HUES64 (cell line): ENCODE measurements around the gene HYCC2.
"Not testable (repeated sequence)": the region's sequence is repeated elsewhere in the genome, so short reads cannot be mapped to it uniquely, and the experiment has no call there.

Experiments
- H3K27ac ChIP-seq: 2 replicates; pipeline ENCODE4 v1.7.0; 2013; ENCODE audit warnings: low read depth, low read length, inconsistent platforms
- H3K27me3 ChIP-seq: 2 replicates; pipeline ENCODE4 v1.6.1; 2013; ENCODE audit warnings: mild to moderate bottlenecking, low read length; ENCODE audit not compliant: insufficient read depth
- H3K36me3 ChIP-seq: 2 replicates; pipeline ENCODE4 v1.6.1; 2013; ENCODE audit warnings: mild to moderate bottlenecking, low read length; ENCODE audit not compliant: insufficient read depth
- H3K4me1 ChIP-seq: 2 replicates; pipeline ENCODE4 v1.6.1; 2013; ENCODE audit warnings: mild to moderate bottlenecking, low read length, moderate library complexity; ENCODE audit not compliant: insufficient read depth
- H3K4me3 ChIP-seq: 2 replicates; pipeline ENCODE4 v1.5.1; 2013; ENCODE audit warnings: mild to moderate bottlenecking, low read length, moderate library complexity
- H3K9ac ChIP-seq: 2 replicates; pipeline ENCODE4 v1.6.1; 2013; ENCODE audit warnings: mild to moderate bottlenecking, low read depth, low read length
- H3K9me3 ChIP-seq: 2 replicates; pipeline ENCODE4 v1.6.1; 2013; ENCODE audit warnings: low read depth, low read length; ENCODE audit not compliant: insufficient read depth
- whole genome bisulfite sequencing: fragments of 150-250, 120-280 bp; methylation state at CpG from one replicate; pipeline ENCODE4 v1.1.7; 2013; ENCODE audit warnings: missing lambda C conversion rate; 5-methylcytosine and 5-hydroxymethylcytosine counted together

The HYCC2 gene

DNA sequence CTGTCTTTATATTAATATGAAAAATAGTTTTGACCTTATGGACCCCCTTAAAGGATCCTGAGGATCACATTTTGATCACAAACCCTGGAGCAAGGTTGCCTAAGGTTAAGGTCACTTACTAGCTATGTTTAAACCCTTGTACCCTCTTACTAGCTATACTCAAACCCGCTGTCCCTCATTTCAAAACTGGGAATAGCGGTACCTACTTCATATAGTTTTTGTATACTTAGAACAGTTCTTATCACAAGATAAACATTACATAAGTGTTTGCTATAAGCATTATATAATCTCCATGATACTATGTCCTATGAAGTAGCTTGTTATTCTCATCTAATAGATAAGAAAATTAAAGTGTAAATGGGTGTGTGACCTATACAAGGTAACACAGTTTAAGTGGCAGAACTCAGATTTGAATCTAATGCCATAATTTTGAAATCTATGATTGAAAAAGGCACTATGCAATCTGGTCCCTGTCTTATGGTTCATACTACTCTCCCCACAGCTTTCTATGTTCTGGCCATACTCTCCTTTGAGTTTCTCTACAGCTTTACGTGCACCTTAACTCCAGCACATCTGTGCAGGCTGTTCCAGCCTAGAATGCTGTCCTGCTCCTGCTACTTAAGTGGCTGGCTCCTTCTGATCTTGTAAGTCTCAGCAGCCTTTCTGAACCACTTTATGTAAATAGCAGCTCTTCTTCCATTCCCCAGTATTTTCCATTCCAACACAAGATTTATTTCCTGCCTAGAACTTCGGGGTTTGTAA is 30.4 kb downstream of the HYCC2 start:
- Histone ChIP-seq H3K27ac (no peak overlapping the region), H3K9me3 (no peaks in the 10 kb centered on the region), H3K4me1 (no peaks in the 10 kb centered on the region), H3K36me3 (0 out of 2 replicates have a peak, but pooled peaks cover 3% of the 10 kb centered on the region), H3K9ac (no peak overlapping the region), H3K4me3 (no peak overlapping the region), H3K27me3 (no peaks in the 10 kb centered on the region)
- WGBS = 97% methylated on average over 3 of the region's 4 CpGs

DNA sequence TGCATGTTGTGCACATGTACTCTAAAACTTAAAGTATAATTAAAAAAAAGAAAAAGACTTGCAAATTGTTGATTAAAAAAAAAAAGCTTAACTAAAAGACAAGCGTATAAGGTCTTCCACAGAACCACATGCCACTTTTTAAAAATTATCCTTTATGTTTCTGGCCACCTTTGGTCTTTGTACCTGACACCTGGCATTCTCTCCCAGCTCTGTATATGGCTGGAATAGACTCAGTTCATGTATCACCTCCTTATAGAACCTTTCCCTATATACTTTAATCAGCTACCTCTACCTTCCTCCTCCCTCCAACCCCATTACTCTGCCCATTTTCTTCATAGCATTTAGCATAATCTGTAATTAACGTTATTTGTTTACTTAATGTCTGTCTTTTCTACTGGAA is 32.6 kb downstream of the HYCC2 start:
- Histone ChIP-seq H3K9ac (no peak overlapping the region), H3K27ac (no peak overlapping the region), H3K4me1 (no peaks in the 10 kb centered on the region), H3K4me3 (no peak overlapping the region), H3K27me3 (no peaks in the 10 kb centered on the region), H3K36me3 (no peaks in the 10 kb centered on the region), H3K9me3 (no peaks in the 10 kb centered on the region)
- WGBS = 91% methylated on average over 2 of the region's 2 CpGs

DNA sequence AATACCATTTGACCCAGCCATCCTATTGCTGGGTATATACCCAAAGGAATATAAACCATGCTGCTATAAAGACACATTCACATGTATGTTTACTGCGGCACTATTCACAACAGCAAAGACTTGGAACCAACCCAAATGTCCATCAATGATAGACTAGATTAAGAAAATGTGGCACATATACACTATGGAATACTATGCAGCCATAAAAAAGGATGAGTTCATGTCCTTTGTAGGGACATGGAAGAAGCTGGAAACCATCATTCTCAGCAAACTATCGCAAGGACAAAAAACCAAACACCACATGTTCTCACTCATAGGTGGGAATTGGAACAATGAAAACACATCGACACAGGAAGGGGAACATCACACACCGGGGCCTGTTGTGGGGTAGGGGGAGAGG is 33.1 kb downstream of the HYCC2 start:
- H3K36me3 ChIP-seq, H3K9me3 ChIP-seq, H3K4me3 ChIP-seq, H3K27ac ChIP-seq, H3K27me3 ChIP-seq, H3K4me1 ChIP-seq, H3K9ac ChIP-seq: not testable (repeated sequence)
- 98% methylated on average over 3 of the region's 4 CpGs for WGBS

DNA sequence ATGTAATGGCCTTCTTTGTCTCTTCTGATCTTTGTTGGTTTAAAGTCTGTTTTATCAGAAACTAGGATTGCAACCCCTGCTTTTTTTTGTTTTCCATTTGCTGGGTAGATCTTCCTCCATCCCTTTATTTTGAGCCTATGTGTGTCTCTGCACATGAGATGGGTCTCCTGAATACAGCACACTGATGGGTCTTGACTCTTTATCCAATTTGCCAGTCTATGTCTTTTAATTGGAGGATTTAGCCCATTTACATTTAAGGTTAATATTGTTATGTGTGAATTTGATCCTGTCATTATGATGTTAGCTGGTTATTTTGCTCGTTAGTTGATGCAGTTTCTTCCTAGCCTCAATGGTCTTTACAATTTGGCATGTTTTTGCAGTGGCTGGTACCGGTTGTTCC is 37.1 kb downstream of the HYCC2 start:
- H3K4me1 ChIP-seq, H3K4me3 ChIP-seq, H3K27ac ChIP-seq, H3K9ac ChIP-seq, H3K9me3 ChIP-seq, H3K36me3 ChIP-seq, H3K27me3 ChIP-seq: not testable (repeated sequence)
- 100% methylated on average over 1 of the region's 2 CpGs for WGBS

DNA sequence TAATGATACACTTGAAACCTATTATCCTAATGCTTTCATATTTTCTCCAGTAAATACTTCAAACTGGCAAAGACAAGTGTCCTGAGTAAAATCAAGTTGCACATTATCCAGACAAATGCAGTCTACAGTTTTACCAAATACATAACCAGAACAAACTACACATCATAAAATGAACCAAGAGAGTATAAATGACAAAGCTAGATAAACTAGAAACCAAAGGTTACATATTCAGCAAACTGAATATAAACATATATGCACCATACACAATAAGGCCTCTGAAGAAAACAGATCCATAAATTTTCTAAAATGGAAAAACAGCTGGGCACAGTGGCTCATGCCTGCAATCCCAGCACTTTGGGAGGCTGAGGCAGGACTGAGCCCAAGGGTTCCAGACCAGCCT is 47.0 kb downstream of the HYCC2 start:
- no peaks in the 10 kb centered on the region for H3K9me3 ChIP-seq
- peaks cover 5% of the 10 kb centered on the region; the same call in 1 of the 2 replicates for H3K36me3 ChIP-seq
- no peaks in the 10 kb centered on the region for H3K4me1 ChIP-seq
- H3K27me3 ChIP-seq = no peaks in the 10 kb centered on the region
- H3K9ac ChIP-seq = no peak overlapping the region
- no peak overlapping the region for H3K4me3 ChIP-seq
- H3K27ac ChIP-seq = no peak overlapping the region

DNA sequence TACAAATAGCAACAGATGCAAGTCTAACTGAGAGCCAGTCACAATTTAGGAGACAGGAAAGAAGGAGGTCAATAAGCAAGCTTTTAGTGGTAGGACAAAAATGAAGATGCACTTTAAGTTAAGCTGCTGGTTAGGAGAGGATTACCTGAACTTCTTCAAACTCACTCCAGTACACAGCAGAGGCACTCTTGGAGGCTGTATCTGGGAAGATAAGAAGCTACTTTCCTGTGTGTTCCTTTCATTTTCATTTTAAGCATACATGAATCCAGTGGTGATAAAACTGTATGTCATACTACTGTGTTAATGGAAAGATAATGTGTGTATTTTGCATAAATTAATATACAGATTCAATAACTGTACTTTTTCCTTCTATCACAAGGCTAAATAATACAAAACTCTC is 49.6 kb downstream of the HYCC2 start:
- H3K36me3 ChIP-seq = peaks cover 5% of the 10 kb centered on the region; the same call in 1 of the 2 replicates
- no peaks in the 10 kb centered on the region for H3K9me3 ChIP-seq
- H3K4me3 ChIP-seq = no peak overlapping the region
- no peaks in the 10 kb centered on the region for H3K4me1 ChIP-seq
- no peaks in the 10 kb centered on the region for H3K27me3 ChIP-seq
- H3K27ac ChIP-seq = no peak overlapping the region
- no peak overlapping the region for H3K9ac ChIP-seq
